ENCODE measurements around the gene HSPB6. TPM values are rescaled to one million over a fixed set of nuclear protein-coding genes. Genes with fewer than 3 reads are reported as not detected.

Gene HSPB6
- total RNA-seq, 1 donor from 2014 or later, result 152 TPM

GRCh38 chr19:35716801-35717664 is 39.8 kb downstream of the HSPB6 start:
- DNase-seq, result peak; percentile 91

- peak; percentile 63 for DNase-seq
Observed at GRCh38 chr19:35715981-35716800, 40.6 kb downstream of the HSPB6 start.

DNA sequence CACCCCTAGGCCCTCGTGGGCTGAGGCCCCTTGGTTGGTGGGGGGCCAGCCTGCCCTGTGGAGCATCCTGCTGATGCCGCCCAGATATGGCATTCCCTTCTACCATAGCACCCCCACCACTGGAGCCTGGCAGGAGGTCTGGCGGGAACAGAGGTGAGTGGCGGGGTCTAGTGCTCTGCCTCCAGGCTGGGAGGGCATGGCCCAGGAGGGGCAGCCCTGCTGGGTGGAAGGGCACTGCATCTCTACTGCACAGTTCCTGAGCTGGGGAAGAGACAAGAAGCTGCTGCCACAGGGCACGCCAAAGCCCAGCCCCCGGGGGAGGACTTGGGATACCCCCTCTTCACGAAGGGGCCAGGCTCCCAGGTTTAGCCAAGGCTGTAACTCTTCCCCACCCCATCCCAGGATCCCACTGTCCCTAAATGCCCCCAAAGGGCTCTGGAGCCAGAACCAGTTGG is 41.4 kb downstream of the HSPB6 start:
- no peak for DNase-seq

GRCh38 chr19:35714601-35715354 is 42.1 kb downstream of the HSPB6 start:
- no peak for DNase-seq

DNA sequence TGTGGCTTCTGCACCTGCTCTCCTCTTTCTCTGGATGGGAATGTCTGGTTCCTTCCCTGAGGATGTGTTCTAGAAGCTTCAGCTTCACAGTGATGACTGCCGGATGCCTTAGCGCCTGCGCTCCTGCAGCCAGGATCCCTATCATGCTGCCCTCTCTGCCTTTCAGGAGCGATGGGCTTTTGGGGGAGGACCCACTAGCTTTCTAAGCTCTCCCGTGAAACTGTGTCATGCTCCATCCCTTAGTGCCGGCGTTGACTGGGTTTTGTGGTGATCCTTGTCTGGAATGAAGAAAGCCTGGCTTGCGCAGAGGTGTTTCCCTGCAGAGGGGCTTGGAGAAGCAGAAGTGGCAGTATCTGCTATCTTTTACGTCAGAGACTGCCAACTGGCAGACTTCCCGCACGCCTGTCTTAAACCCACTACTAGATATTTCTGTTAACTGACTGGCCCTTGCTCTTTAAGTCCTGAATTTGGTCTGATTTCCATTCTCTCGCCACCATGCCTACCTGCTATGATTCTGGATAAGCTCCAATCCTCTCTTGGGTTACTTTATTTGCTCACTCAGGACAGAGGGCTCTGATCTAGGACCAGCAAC is 42.8 kb downstream of the HSPB6 start:
- no peak for DNase-seq

- DNase-seq, result no peak
Observed at GRCh38 chr19:35713506-35713850, 43.4 kb downstream of the HSPB6 start.

DNA sequence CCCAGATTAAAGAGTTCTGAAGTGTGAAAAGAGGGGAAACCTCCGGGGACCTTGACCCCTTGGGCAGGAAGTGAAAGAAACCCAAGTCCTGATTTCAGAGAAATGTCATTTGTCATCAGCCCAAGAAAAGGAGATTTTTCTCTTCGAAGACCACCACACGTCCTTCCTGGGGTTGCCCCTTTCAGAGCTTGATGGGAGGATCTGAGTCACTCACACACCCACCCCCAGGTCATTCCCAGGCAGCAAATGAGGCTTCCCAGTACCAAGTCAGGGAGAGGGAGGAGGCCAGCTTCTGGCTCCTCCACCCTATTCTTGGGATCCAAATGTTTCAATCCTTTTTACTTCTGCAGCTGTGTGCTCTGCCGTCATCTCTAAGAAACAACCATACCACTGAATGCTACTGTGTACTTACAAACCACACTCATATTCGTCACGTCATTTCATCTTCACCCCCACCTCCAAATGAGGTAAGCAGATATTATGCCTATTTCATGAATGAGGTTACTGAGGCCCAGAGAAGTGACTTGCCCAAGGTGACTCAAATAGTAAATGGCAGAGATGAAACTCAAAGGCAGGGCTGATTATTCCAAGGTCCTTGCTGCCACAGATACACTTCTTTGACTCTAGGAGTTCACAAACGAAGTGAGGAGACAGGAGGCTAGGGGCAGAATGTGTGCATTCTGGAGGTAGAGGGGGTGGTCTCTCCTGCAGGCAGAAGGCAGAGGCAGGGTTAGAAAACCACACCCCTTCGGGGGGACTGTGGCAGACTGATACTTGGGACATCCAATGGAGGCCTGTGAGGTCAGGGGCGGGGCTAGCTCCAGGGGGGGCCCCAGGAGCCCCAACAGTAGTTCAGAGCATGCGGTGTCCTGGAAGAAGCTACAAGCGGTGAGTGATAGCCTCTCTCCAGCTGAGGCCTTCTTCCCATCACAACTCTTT is 44.0 kb downstream of the HSPB6 start:
- no peak for DNase-seq

DNA sequence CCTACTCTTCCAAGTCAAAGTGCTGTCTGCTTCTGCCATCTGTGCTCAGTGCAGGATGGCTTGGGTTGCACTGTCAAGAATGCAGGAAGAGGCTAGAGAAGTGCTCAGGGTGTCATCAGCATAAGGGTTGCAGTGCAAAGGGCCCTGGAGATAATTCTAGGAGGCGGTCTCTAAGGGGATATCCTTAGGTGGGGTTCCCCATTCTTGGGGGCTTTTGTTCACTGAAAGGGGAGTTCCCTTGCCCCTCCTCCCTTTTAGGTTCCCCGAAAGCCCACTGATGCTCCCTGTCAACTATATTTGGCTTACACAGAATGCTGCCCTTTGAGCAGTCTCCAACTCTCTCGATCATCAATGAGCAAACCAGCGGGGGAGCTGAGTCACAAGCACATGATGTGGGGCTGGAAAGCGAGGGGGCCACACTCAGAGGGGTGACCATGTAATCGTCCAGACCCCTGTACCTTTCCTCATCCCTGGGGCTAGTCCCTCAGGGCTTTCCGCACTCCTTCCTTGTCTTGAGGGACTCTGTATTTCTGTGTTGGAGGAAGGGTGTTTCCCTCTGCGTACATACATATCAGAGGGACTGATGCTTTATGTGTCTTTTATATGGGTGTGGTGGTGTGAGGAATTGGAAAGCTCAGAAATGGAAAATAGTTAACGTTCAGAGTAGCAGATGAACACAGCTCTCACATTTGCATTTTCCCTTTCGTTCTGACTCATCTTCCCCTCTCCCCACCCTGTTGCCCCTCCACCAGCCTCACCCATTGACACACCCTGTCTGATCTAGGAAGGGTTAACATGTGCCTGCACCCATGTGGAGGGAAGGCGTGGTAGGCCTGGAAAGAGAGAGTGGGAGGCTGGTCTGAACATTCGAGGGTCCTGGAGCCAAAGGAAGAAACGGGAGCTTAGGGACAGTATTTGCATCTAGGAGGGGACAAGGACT is 45.8 kb downstream of the HSPB6 start:
- DNase-seq, result no peak

GRCh38 chr19:35708391-35708790 is 48.4 kb downstream of the HSPB6 start:
- no peak for DNase-seq

Other genes starting within 250 kb of the HSPB6 start
- 25.7 TPM for gene DMKN, start 243.4 kb downstream of the HSPB6 start, total RNA-seq
- gene SBSN, start 228.7 kb downstream of the HSPB6 start, total RNA-seq, result 15.6 TPM
- not detected for gene GAPDHS, start 223.6 kb downstream of the HSPB6 start, total RNA-seq
- 30.6 TPM for gene TMEM147, start 211.4 kb downstream of the HSPB6 start, total RNA-seq
- gene ATP4A, start 193.4 kb downstream of the HSPB6 start, total RNA-seq, result not detected
- not detected for gene PMIS2, start 170.9 kb downstream of the HSPB6 start, total RNA-seq
- 10.8 TPM for gene HAUS5, start 144.3 kb downstream of the HSPB6 start, total RNA-seq
- gene RBM42, start 128.0 kb downstream of the HSPB6 start, total RNA-seq, result 39.9 TPM
- gene ETV2, start 115.3 kb downstream of the HSPB6 start, total RNA-seq, result not detected
- gene COX6B1, start 108.7 kb downstream of the HSPB6 start, total RNA-seq, result 440 TPM
- gene UPK1A, start 90.5 kb downstream of the HSPB6 start, total RNA-seq, result not detected
- gene ZBTB32, start 52.5 kb downstream of the HSPB6 start, total RNA-seq, result not detected
- 13.1 TPM for gene KMT2B, start 39.0 kb downstream of the HSPB6 start, total RNA-seq
- gene IGFLR1, start 14.6 kb downstream of the HSPB6 start, total RNA-seq, result 2.3 TPM
- gene U2AF1L4, start 11.6 kb downstream of the HSPB6 start, total RNA-seq, result 11.3 TPM
- 4.2 TPM for gene PSENEN, start 11.4 kb downstream of the HSPB6 start, total RNA-seq
- 6.7 TPM for gene LIN37, start 8.5 kb downstream of the HSPB6 start, total RNA-seq
- gene PROSER3, start 1.1 kb upstream of the HSPB6 start, total RNA-seq, result 4.4 TPM
- gene ARHGAP33, start 18.5 kb upstream of the HSPB6 start, total RNA-seq, result 26.3 TPM
- not detected for gene PRODH2, start 55.8 kb upstream of the HSPB6 start, total RNA-seq
- not detected for gene NPHS1, start 95.5 kb upstream of the HSPB6 start, total RNA-seq
- 0.51 TPM for gene KIRREL2, start 99.9 kb upstream of the HSPB6 start, total RNA-seq
- gene APLP1, start 111.5 kb upstream of the HSPB6 start, total RNA-seq, result 6.3 TPM
- 2.5 TPM for gene NFKBID, start 143.5 kb upstream of the HSPB6 start, total RNA-seq
- gene HCST, start 145.5 kb upstream of the HSPB6 start, total RNA-seq, result not detected
- 3.6 TPM for gene TYROBP, start 151.3 kb upstream of the HSPB6 start, total RNA-seq
- gene LRFN3, start 179.3 kb upstream of the HSPB6 start, total RNA-seq, result 3.0 TPM
- 20.8 TPM for gene SDHAF1, start 238.2 kb upstream of the HSPB6 start, total RNA-seq

Data from tongue (tissue), 2 donors.